Activated naive CD8-positive, alpha-beta T cell treated with anti-CD3 and anti-CD28 coated beads for 36 hours (primary cell): ENCODE results near the gene GABRA5. TPM values are rescaled to one million over a fixed set of nuclear protein-coding genes. Genes with fewer than 3 reads are reported as not detected.
"Not testable (repeated sequence)": the region's sequence is repeated elsewhere in the genome, so short reads cannot be mapped to it uniquely, and the experiment has no call there.

Experiments used
- DNase-seq: peaks from one replicate; pipeline ENCODE4 v3.0.0; 2021
- H3K27ac Mint-ChIP-seq: one replicate; pipeline ENCODE4 v1.8.0; 2022; ENCODE audit warnings: mild to moderate bottlenecking, moderate library complexity, mixed read lengths
- H3K27me3 Mint-ChIP-seq: one replicate; pipeline ENCODE4 v1.8.0; 2022; ENCODE audit warnings: mild to moderate bottlenecking, mixed read lengths
- H3K36me3 Mint-ChIP-seq: one replicate; pipeline ENCODE4 v1.8.0; 2021; ENCODE audit warnings: mild to moderate bottlenecking, mixed read lengths
- H3K4me1 Mint-ChIP-seq: one replicate; pipeline ENCODE4 v1.8.0; 2021; ENCODE audit warnings: mixed read lengths
- H3K4me3 Mint-ChIP-seq: one replicate; pipeline ENCODE4 v1.8.0; 2022; ENCODE audit warnings: mild to moderate bottlenecking, moderate library complexity, mixed read lengths
- H3K9me3 Mint-ChIP-seq: one replicate; pipeline ENCODE4 v1.8.0; 2022; ENCODE audit warnings: mixed read lengths
- total RNA-seq, 2 experiments: library from RNA; stranded (reverse); gene quantifications; one replicate each; pipeline ENCODE4 v1.2.3, GENCODE V29; 2021

Gene GABRA5
- not detected for total RNA-seq

- Mint-ChIP-seq H3K27ac (no peak within 1 kb of the TSS), H3K4me1 (no peaks in the 10 kb centered on the region), H3K9me3 (no peaks in the 10 kb centered on the region), H3K36me3 (no peaks in the 10 kb centered on the region), H3K4me3 (no peak within 1 kb of the TSS), H3K27me3 (peaks cover 35% of the 10 kb centered on the region)
- no peak for DNase-seq
Observed at GRCh38 chr15:26866298-26867199, at the start of gene GABRA5. GABRA5 (plus strand) TSS chr15:26867062; CDS start chr15:26869249, 2,187 bp downstream.

- DNase-seq, H3K36me3 Mint-ChIP-seq, H3K4me1 Mint-ChIP-seq, H3K9me3 Mint-ChIP-seq, H3K27me3 Mint-ChIP-seq, H3K4me3 Mint-ChIP-seq, H3K27ac Mint-ChIP-seq: not testable (repeated sequence)
Observed at GRCh38 chr15:26831191-26831590, 35.7 kb upstream of the GABRA5 start.

GRCh38 chr15:26831951-26832350 is 34.9 kb upstream of the GABRA5 start:
- no peak for DNase-seq
- Mint-ChIP-seq H3K4me1 (no peaks in the 10 kb centered on the region), H3K27me3 (no peaks in the 10 kb centered on the region), H3K27ac (no peak overlapping the region), H3K36me3 (no peaks in the 10 kb centered on the region), H3K4me3 (no peak overlapping the region), H3K9me3 (peaks cover 8% of the 10 kb centered on the region)

- peak; percentile 18 for DNase-seq
- H3K27me3 Mint-ChIP-seq, result peaks cover 36% of the 10 kb centered on the region
Observed at GRCh38 chr15:26838742-26839460, 28.0 kb upstream of the GABRA5 start.

GRCh38 chr15:26841514-26841913 is 25.3 kb upstream of the GABRA5 start:
- Mint-ChIP-seq H3K27me3 (peaks cover 36% of the 10 kb centered on the region), H3K4me3 (no peak overlapping the region), H3K36me3 (no peaks in the 10 kb centered on the region), H3K27ac (no peak overlapping the region), H3K9me3 (peaks cover 5% of the 10 kb centered on the region), H3K4me1 (no peaks in the 10 kb centered on the region)
- no peak for DNase-seq

More at GRCh38 chr15:26838742-26839460, 28.0 kb upstream of the GABRA5 start:
- Mint-ChIP-seq H3K9me3 (peaks cover 6% of the 10 kb centered on the region), H3K36me3 (no peaks in the 10 kb centered on the region), H3K4me1 (no peaks in the 10 kb centered on the region), H3K27ac (no peak overlapping the region), H3K4me3 (no peak overlapping the region)

GRCh38 chr15:26841941-26842340 is 24.9 kb upstream of the GABRA5 start:
- peaks cover 36% of the 10 kb centered on the region for H3K27me3 Mint-ChIP-seq
- no peak overlapping the region for H3K27ac Mint-ChIP-seq
- H3K4me3 Mint-ChIP-seq, result no peak overlapping the region
- peaks cover 5% of the 10 kb centered on the region for H3K9me3 Mint-ChIP-seq
- H3K4me1 Mint-ChIP-seq, result no peaks in the 10 kb centered on the region
- no peak for DNase-seq
- H3K36me3 Mint-ChIP-seq, result no peaks in the 10 kb centered on the region

- no peaks in the 10 kb centered on the region for H3K36me3 Mint-ChIP-seq
- no peak overlapping the region for H3K4me3 Mint-ChIP-seq
- no peak overlapping the region for H3K27ac Mint-ChIP-seq
Observed at GRCh38 chr15:26842391-26842790, 24.5 kb upstream of the GABRA5 start.

GRCh38 chr15:26844901-26845300 is 22.0 kb upstream of the GABRA5 start:
- DNase-seq, result no peak
- peaks cover 6% of the 10 kb centered on the region for H3K9me3 Mint-ChIP-seq
- peaks cover 18% of the 10 kb centered on the region for H3K27me3 Mint-ChIP-seq
- H3K4me1 Mint-ChIP-seq, result no peaks in the 10 kb centered on the region
- no peaks in the 10 kb centered on the region for H3K36me3 Mint-ChIP-seq
- H3K4me3 Mint-ChIP-seq, result no peak overlapping the region
- H3K27ac Mint-ChIP-seq, result no peak overlapping the region

More at GRCh38 chr15:26842391-26842790, 24.5 kb upstream of the GABRA5 start:
- H3K4me1 Mint-ChIP-seq, result no peaks in the 10 kb centered on the region
- H3K9me3 Mint-ChIP-seq, result peaks cover 4% of the 10 kb centered on the region
- H3K27me3 Mint-ChIP-seq, result peaks cover 36% of the 10 kb centered on the region
- no peak for DNase-seq

- Mint-ChIP-seq H3K9me3 (peaks cover 6% of the 10 kb centered on the region), H3K27me3 (no peaks in the 10 kb centered on the region), H3K4me3 (no peak overlapping the region), H3K27ac (no peak overlapping the region), H3K4me1 (no peaks in the 10 kb centered on the region), H3K36me3 (no peaks in the 10 kb centered on the region)
- no peak for DNase-seq
Observed at GRCh38 chr15:26848498-26848897, 18.4 kb upstream of the GABRA5 start.

GRCh38 chr15:26850161-26850560 is 16.7 kb upstream of the GABRA5 start:
- H3K4me1 Mint-ChIP-seq, result no peaks in the 10 kb centered on the region
- no peaks in the 10 kb centered on the region for H3K27me3 Mint-ChIP-seq
- no peak overlapping the region for H3K4me3 Mint-ChIP-seq

GRCh38 chr15:26852980-26853379 is 13.9 kb upstream of the GABRA5 start:
- no peak overlapping the region for H3K4me3 Mint-ChIP-seq

More at GRCh38 chr15:26850161-26850560, 16.7 kb upstream of the GABRA5 start:
- H3K9me3 Mint-ChIP-seq, result peaks cover 6% of the 10 kb centered on the region
- H3K27ac Mint-ChIP-seq, result no peak overlapping the region
- H3K36me3 Mint-ChIP-seq, result no peaks in the 10 kb centered on the region
- DNase-seq, result no peak

GRCh38 chr15:26854435-26854834 is 12.4 kb upstream of the GABRA5 start:
- Mint-ChIP-seq H3K36me3 (no peaks in the 10 kb centered on the region), H3K4me1 (no peaks in the 10 kb centered on the region), H3K27me3 (peaks cover 9% of the 10 kb centered on the region), H3K4me3 (no peak overlapping the region), H3K9me3 (peaks cover 2% of the 10 kb centered on the region), H3K27ac (no peak overlapping the region)
- DNase-seq, result no peak

More at GRCh38 chr15:26852980-26853379, 13.9 kb upstream of the GABRA5 start:
- Mint-ChIP-seq H3K4me1 (no peaks in the 10 kb centered on the region), H3K9me3 (peaks cover 6% of the 10 kb centered on the region), H3K27me3 (peaks cover 7% of the 10 kb centered on the region), H3K36me3 (no peaks in the 10 kb centered on the region), H3K27ac (no peak overlapping the region)
- no peak for DNase-seq

- Mint-ChIP-seq H3K4me3 (no peak overlapping the region), H3K9me3 (no peaks in the 10 kb centered on the region), H3K36me3 (no peaks in the 10 kb centered on the region), H3K4me1 (no peaks in the 10 kb centered on the region), H3K27me3 (peaks cover 35% of the 10 kb centered on the region), H3K27ac (no peak overlapping the region)
- no peak for DNase-seq
Observed at GRCh38 chr15:26864664-26865191, 2.1 kb upstream of the GABRA5 start.

GRCh38 chr15:26867200-26868007 is 542 bp downstream of the GABRA5 start:
- Mint-ChIP-seq H3K4me1 (no peaks in the 10 kb centered on the region), H3K27me3 (peaks cover 38% of the 10 kb centered on the region), H3K4me3 (no peak overlapping the region), H3K27ac (no peak overlapping the region), H3K36me3 (no peaks in the 10 kb centered on the region), H3K9me3 (no peaks in the 10 kb centered on the region)
- DNase-seq, result no peak
